Glutamatergic neuron (in vitro differentiated cells): Measurements from ENCODE around the gene KDM4F. TPM values are rescaled to one million over a fixed set of nuclear protein-coding genes. Genes with fewer than 3 reads are reported as not detected.

Experiments used
- total RNA-seq: library from RNA; stranded (reverse); fragmentation: NEBNext Ultra II Directional; extraction: Animal tissue kit (Norgen Biotek cat#: 25700); gene quantifications from one replicate; pipeline ENCODE4 v1.2.1, GENCODE V29; 2021; ENCODE audit not compliant: unreplicated experiment

The KDM4F gene
- total RNA-seq, 1 donor from 2014 or later, result 0.39 TPM

Other genes with a start within 250 kb of the KDM4F start
- 65.1 TPM for gene CWC15, start 75.9 kb upstream of the KDM4F start, total RNA-seq
- 1.3 TPM for gene KDM4D, start 75.7 kb upstream of the KDM4F start, total RNA-seq
- gene KDM4E, start 24.2 kb upstream of the KDM4F start, total RNA-seq, result 1.1 TPM
- 45.2 TPM for gene SRSF8, start 17.5 kb downstream of the KDM4F start, total RNA-seq
- gene ENDOD1, start 40.4 kb downstream of the KDM4F start, total RNA-seq, result 1.6 TPM
- gene SESN3, start 181.8 kb downstream of the KDM4F start, total RNA-seq, result 213 TPM